ENCODE results near the gene B4GALT2. TPM values are rescaled to one million over a fixed set of nuclear protein-coding genes. Genes with fewer than 3 reads are reported as not detected.

Gene B4GALT2
- total and polyA plus RNA-seq, 2 of the 8 experiments (the other 6 are each of a cell fraction or from before 2014, with no cell fraction given) = 56.5 to 121 TPM

DNA sequence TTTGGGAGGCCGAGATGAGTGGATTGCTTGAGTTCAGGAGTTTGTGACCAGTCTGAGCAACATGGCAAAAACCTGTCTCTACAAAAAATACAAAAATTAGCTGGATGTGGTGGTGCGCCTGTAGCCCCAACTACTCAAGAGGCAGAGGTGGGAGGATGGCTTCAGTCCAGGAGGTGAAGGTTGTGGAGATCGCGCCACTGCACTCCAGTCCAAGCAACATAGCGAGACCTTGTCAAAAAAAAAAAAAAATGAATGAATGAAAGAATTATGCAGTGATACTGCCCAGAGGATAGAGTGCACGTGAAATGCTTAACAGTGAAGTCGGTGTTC lies 9.6 kb upstream of the B4GALT2 start:
- no peak overlapping the region for H3K9ac ChIP-seq (replicated peaks in 1 of 4; ENCODE audit: extremely low read depth in 1 of 4, low read depth in 3 of 4, low read length in 3 of 4)
- CTCF ChIA-PET (ENCODE audit: partially characterized antibody) = interaction anchor here (1.2 to 9.2 kb wide), 8 partner anchors 14 to 205 kb away, joined by 4 to 79 read pairs (median 6); partner anchors contain the start of gene IPO13
- POLR2A ChIA-PET (ENCODE audit: partially characterized antibody) = interaction anchor here (1.3 to 12.9 kb wide), 5 partner anchors 10 to 22 kb away, joined by 5 to 189 read pairs (median 10); partner anchors contain the start of genes CCDC24 and IPO13

More for the DNA sequence above, 9.6 kb upstream of the B4GALT2 start:
- no peak overlapping the region for H2BK5ac ChIP-seq (ENCODE audit: low read depth, low read length)
- no peak overlapping the region for H2AFZ ChIP-seq (ENCODE audit: low read length)
- peaks cover 0 to 14% (median 8%) of the 10 kb centered on the region in 4 experiments; a peak in 4 of 8 replicates for H3K36me3 ChIP-seq (ENCODE audit: control insufficient read depth in 2 of 4, insufficient read depth in 4 of 4, low read length in 3 of 4)
- H2BK15ac ChIP-seq (ENCODE audit: low read length) = no peak overlapping the region
- H3K23ac ChIP-seq (ENCODE audit: insufficient read length) = no peak overlapping the region
- no peak overlapping the region for H2BK120ac ChIP-seq (replicated peaks; ENCODE audit: low read depth, low read length)
- peak overlapping the region in 3 of 4 experiments; percentile 35 to 100 (median 95); a peak in 5 of 8 replicates for H3K4me3 ChIP-seq (ENCODE audit: extremely low read depth in 1 of 4, insufficient read depth in 2 of 4, low read depth in 3 of 4, low read length in 4 of 4)
- WGBS, 2 experiments (ENCODE audit: extremely low coverage in 1 of 2, insufficient coverage in 1 of 2, insufficient read length in 1 of 2, insufficient replicate concordance in 2 of 2, low coverage in 1 of 2, low lambda C conversion rate in 2 of 2, missing lambda C conversion rate in 1 of 2) = 55% methylated on average over 7 of the region's 7 CpGs; no CpG with 5 or more reads in 1 of the 2 experiments
- no peak overlapping the region for H4K91ac ChIP-seq (replicated peaks; ENCODE audit: insufficient read length, low read length)
- H4K8ac ChIP-seq (ENCODE audit: extremely low read depth, insufficient read depth, low read length) = no peak overlapping the region
- no peak overlapping the region for H2AK5ac ChIP-seq (ENCODE audit: low read depth, low read length)
- H3K79me2 ChIP-seq (ENCODE audit: control insufficient read depth in 1 of 2, insufficient read depth in 2 of 2, low read length in 2 of 2) = peaks cover 0 to 12% of the 10 kb centered on the region in 2 experiments; a peak in 2 of 4 replicates
- TF ChIP-seq POU5F1 (IDR thresholded peaks at IDR 0.05; ENCODE audit: low read depth, low read length) = no peak
- TF ChIP-seq SP4 (IDR thresholded peaks at IDR 0.05; ENCODE audit: low read length) = no peak
- no peak for TF ChIP-seq POLR2A (IDR thresholded peaks at IDR 0.05; ENCODE audit: control extremely low read depth in 1 of 2, low read depth in 2 of 2, low read length in 2 of 2)
- TF ChIP-seq CBX5 (IDR thresholded peaks at IDR 0.05; ENCODE audit: low read depth, low read length) = no peak
- no peak for TF ChIP-seq ZNF274 (IDR thresholded peaks at IDR 0.05; ENCODE audit: borderline replicate concordance, extremely low read depth, low read length)
- TF ChIP-seq HDAC2 (IDR thresholded peaks at IDR 0.05; ENCODE audit: borderline replicate concordance in 1 of 2, low read depth in 2 of 2, low read length in 2 of 2) = no peak
- no peak for TF ChIP-seq TCF12 (IDR thresholded peaks at IDR 0.05; ENCODE audit: low read depth, low read length)
- TF ChIP-seq TBP (IDR thresholded peaks at IDR 0.05; ENCODE audit: low read depth, low read length) = no peak
- no peak for TF ChIP-seq EZH2 (IDR thresholded peaks at IDR 0.05; ENCODE audit: low read depth, low read length, severe bottlenecking)
- no peak for TF ChIP-seq PHF8 (conservative IDR thresholded peaks at IDR 0.05; ENCODE audit: low read depth, low read length)
- no peak for TF ChIP-seq YY1 (IDR thresholded peaks at IDR 0.05; ENCODE audit: low read depth, low read length)
- no peak overlapping the region for H4K5ac ChIP-seq (ENCODE audit: insufficient read length, low read depth, low read length)
- H3K18ac ChIP-seq (ENCODE audit: extremely low read depth, low read length) = no peak overlapping the region
- no peak overlapping the region for H3K14ac ChIP-seq (ENCODE audit: insufficient read length)
- H4K20me1 ChIP-seq (replicated peaks in 1 of 2; ENCODE audit: control insufficient read depth in 1 of 2, insufficient read depth in 2 of 2, low read length in 2 of 2) = peaks cover 2 to 7% of the 10 kb centered on the region in 2 experiments
- no peaks in the 10 kb centered on the region for H3K27me3 ChIP-seq (replicated peaks in 1 of 4; ENCODE audit: control insufficient read depth in 3 of 4, extremely low read depth in 1 of 4, insufficient read depth in 3 of 4, low read length in 3 of 4)
- DNase-seq (ENCODE audit: low read depth in 1 of 2, low spot score in 2 of 2) (no peak), FAIRE-seq (no peak)
- H3K27ac ChIP-seq (ENCODE audit: low read depth, low read length) = no peak overlapping the region
- peaks cover 18% of the 10 kb centered on the region for H3K23me2 ChIP-seq (ENCODE audit: low read depth, low read length)
- no peak overlapping the region for H2BK20ac ChIP-seq (ENCODE audit: low read length)
- 0 out of 2 replicates have a peak, but pooled peaks cover 4% of the 10 kb centered on the region for H3K79me1 ChIP-seq (ENCODE audit: low read depth, low read length)
- H3K56ac ChIP-seq (replicated peaks; ENCODE audit: insufficient read length, low read depth, low read length) = no peak overlapping the region
- H3K4ac ChIP-seq (replicated peaks; ENCODE audit: insufficient read length, low read depth, low read length) = peak overlapping the region; percentile 27
- peaks cover 0 to 10% (median 5%) of the 10 kb centered on the region in 4 experiments; a peak in 5 of 7 replicates for H3K4me1 ChIP-seq (replicated peaks in 1 of 4; ENCODE audit: control insufficient read depth in 3 of 4, insufficient read depth in 4 of 4, low read length in 3 of 4)
- H3K4me2 ChIP-seq (ENCODE audit: insufficient read depth in 1 of 2, low read depth in 2 of 2, low read length in 2 of 2) = peak overlapping the region; percentile 64 to 69
- no peak overlapping the region for H2BK12ac ChIP-seq (ENCODE audit: low read depth, low read length)
- H3K9me3 ChIP-seq (ENCODE audit: insufficient read depth in 2 of 2, low read depth in 1 of 2, low read length in 1 of 2) = no peaks in the 10 kb centered on the region

Data from H1 (cell line).